GM19043 (cell line): ENCODE results near the gene TLR10.
A peak's percentile ranks its signal among the peaks of the same experiment; 100 is the strongest.
"Not testable (repeated sequence)": the region's sequence is repeated elsewhere in the genome, so short reads cannot be mapped to it uniquely, and the experiment has no call there.

Experiments used
- ATAC-seq: cut with Tn5 transposase; IDR thresholded peaks from one replicate; pipeline ENCODE4 v1.9.1; 2021; ENCODE audit warnings: low read depth; ENCODE audit not compliant: unreplicated experiment

TLR10 gene

GRCh38 chr4:38782452-38783108 lies at the start of gene TLR10:
TLR10 (minus strand) TSS chr4:38782990; CDS start chr4:38775590, 7,400 bp downstream.
- ATAC-seq: peak; percentile 54

DNA sequence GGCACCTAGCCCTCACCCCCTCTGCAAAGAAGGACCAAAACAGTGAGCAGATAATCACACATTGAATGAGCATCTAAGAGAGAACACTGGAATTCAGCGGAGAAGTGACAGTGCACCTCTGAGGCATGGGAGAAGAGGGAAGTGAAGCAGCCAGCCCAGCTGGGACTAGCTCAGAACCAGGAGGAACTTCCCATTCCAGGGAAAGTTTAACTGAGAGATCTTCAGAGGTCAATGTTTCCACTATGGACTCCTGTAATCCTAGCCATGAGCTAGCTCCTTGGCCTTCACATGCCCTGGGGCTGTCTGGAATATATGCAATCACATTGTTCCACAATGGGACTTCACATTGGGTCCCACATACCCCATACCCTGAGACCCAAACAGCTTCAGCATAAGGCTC lies 49.4 kb upstream of the TLR10 start:
- ATAC-seq: no peak

- ATAC-seq: no peak
Measured at GRCh38 chr4:38831653-38832052, 48.9 kb upstream of the TLR10 start.

DNA sequence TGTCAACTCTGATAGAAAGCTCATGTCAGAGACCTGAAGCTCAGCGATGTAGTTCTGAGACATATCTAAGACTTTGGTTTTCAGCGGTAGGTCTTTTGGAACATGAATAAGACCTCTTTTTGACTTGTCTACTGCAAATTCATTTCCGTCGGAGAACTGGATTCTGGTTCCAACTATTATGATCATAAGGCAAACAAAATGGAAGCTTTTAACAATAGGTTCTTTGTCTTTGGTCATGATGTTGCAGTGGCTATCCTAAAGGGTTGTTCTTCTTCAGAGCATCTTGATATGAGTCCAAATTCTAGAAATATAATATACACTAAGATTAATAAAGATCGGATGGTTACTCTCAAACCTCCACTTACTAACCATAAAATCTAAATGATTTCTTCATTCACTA lies 46.4 kb upstream of the TLR10 start:
- no peak for ATAC-seq

- ATAC-seq: no peak
Measured at GRCh38 chr4:38823766-38824165, 41.0 kb upstream of the TLR10 start.

- ATAC-seq: no peak
Measured at GRCh38 chr4:38822748-38823303, 40.0 kb upstream of the TLR10 start.

DNA sequence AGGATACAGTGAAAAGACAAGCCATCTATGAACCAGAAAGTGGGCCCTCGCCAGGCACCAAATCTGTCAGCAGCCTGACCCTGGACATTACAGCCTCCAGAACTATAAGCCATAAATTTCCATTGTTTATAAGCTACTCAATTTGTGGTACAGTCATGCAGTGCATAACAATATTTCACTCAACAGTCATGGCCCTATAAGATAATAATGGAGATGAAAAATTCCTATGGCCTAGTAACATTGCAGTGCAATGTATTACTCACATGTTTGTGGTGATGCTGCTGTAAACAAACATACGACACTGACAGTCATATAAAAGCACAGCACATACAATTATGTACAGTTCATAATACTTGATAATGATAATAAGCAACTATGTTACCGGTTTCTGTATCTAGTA lies 38.9 kb upstream of the TLR10 start:
- ATAC-seq: no peak

- ATAC-seq: peak; percentile 55
Measured at GRCh38 chr4:38820329-38821061, 37.7 kb upstream of the TLR10 start.

DNA sequence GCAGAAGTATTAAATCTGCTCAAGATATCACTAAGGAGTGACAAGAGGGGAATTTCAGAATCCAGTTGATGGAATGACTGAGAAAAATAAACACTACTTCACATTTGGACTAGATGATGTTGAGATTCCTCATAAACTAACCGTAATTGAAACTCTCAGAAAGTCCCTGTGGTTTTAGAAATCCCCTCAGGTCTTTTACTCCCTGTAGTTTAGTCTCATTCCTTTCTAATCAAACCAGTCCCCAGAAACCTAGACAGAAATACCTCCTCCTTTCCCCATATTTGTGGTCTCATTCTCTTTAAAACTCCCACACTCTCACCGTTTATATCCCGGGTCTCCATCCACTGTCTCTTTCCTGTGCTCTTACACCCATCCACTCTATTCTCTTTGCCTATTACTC lies 36.8 kb upstream of the TLR10 start:
- ATAC-seq: no peak

DNA sequence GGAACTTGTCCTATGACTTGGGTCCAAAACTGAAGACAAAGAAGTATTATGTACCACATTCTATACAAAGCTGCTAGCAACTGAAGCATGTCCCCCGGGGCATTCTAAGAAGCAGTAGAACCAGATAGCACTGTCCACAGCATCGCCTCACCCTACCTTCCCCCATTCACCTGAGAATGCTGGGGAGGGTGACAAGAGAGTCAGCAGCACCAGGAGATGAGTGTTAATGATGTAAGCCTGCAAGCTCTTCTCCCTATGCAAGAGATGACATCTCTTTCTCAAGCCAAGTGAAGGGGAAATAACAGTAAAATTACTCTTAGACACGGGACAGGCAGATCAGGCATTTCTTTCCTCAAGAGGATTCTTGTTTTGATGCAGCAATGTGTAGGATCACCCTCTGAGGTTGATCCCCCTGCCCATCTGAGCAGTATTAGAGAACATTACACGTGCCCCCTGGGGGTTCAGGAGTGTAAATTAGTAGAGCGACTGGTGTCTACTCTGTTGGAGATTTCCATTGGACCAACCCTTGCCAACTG lies 35.7 kb upstream of the TLR10 start:
- ATAC-seq: peak; percentile 45

DNA sequence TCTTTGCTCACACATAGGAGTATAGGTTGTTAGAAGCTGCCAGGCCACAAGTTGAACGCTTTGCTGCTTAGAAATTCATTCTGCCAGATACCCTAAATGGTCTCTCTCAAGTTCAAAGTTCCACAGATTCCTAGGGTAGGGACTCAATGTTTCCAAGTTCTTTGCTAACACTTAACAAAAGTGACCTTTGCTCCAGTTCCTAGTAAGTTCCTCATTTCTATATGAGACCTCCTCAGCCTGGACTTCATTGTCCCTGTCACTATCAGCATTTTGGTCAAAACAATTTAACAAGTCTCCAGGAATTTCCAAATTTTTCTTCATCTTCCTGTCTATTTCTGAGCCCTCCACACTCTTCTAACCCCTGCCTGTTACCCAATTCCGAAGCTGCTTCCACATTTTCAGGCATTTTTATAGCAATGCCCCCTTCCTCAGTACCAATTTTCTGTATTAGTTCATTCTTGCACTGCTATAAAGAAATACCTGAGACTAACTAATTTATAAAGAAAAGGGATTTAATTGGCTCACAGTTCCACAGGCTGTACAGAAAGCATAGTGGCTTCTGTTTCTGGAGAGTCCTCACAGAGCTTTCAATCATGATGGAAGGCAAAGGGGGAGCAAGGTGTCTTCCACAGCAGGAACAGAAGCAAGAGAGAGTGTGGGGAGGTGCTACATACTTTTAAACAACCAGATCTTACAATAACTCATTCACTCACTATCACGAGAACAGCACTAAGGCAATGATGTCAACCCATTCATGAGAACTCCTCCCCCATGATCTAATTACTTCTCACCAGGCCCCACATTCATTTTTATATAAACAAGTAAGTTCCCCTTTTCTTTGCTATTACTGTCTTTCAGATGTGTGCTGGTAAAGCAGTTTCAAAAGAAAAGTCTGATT lies 33.3 kb upstream of the TLR10 start:
- no peak for ATAC-seq

DNA sequence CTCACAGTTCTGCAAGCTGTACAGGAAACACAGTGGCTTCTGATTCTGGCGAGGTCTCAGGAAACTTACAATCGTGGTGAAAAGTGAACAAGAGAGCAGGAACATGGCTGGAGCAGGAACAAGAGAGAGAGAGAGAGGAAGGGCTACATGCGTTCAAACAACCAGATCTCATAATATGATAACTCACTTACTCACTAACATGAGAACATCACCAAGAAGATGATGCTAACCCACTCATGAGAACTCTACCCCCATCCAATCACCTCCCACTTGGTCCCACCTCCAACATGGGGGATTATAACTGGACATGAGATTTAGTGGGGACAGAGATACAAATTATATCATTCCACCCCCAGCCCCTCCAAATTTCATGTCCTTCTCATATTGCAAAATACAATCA lies 31.6 kb upstream of the TLR10 start:
- ATAC-seq: no peak

GRCh38 chr4:38811297-38811696 lies 28.5 kb upstream of the TLR10 start:
- no peak for ATAC-seq

DNA sequence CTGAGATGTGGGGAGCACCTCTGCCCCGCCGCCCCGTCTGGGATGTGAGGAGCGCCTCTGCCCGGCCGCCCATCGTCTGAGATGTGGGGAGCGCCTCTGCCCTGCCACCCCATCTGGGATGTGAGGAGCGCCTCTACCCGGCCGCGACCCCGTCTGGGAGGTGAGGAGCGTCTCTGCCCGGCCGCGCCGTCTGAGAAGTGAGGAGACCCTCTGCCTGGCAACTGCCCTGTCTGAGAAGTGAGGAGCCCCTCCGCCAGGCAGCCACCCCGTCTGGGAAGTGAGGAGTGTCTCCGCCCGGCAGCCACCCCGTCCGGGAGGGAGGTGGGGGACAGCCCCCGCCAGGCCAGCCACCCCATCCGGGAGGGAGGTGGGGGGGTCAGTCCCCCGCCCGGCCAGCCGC lies 24.7 kb upstream of the TLR10 start:
- not testable (repeated sequence) for ATAC-seq

DNA sequence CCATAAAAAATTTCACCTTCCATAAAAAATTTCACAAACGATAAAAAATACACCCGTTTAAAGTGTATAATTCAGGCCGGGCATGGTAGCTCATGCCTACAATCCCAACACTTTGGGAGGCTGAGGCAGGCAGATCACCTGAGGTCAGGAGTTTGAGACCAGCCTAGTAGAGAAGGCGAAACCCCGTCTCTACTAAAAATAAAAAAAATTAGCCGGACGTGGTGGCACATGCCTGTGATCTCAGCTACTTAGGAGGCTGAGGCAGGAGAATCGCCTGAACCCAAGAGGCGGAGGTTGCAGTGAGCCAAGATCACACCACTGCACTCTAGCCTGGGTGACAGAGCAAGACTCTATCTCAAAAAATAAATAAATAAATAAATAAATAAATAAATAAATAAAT lies 23.5 kb upstream of the TLR10 start:
- not testable (repeated sequence) for ATAC-seq

GRCh38 chr4:38805530-38806145 lies 22.8 kb upstream of the TLR10 start:
- peak; percentile 79 for ATAC-seq

DNA sequence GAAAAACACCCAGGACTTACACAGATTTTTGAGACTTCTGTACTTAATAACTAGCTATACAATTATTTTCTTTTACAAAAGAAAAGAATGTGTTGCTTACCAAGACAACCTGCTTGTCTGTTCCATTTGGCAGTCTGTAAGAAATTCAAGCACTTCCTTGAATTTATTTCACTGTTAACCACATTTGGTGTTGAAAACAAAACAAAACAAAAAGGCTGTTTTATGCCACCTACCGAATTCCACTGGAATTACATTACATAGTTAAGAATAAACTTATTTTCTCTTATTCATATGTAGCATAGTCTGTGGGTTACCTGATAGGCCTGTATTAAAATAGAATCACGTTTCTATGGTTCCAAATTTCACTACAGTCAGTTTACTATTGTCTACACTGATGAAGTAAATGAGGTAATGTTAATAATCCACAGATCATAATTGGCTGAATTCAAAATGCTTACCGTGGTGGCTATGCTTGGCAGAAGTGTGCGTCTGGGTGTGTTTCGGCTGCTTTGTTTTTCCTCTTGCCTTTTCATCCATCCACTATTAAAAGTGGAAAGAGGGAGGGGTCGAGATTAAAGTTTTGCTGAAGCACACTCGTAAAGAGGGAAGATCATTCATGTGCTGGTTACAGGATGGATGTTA lies 22.0 kb upstream of the TLR10 start, which contains the start of gene TLR1:
Gene TLR1, minus strand, starts transcription at position 138 of the 642 bp plus-strand sequence. CDS start 5,960 bp downstream, outside the sequence.
- no peak for ATAC-seq

GRCh38 chr4:38803833-38804653 lies 21.3 kb upstream of the TLR10 start:
- ATAC-seq: peak; percentile 48
